ENCODE data around the gene PI16.

The PI16 gene

GRCh38 chr6:36970892-36971842 is 16.6 kb downstream of the PI16 start:
- TF ChIP-seq CEBPB (IDR thresholded peaks at IDR 0.05): no peak
- TF ChIP-seq YY1 (IDR thresholded peaks at IDR 0.05; ENCODE audit: low read depth): no peak
- TF ChIP-seq, protein P1, sequence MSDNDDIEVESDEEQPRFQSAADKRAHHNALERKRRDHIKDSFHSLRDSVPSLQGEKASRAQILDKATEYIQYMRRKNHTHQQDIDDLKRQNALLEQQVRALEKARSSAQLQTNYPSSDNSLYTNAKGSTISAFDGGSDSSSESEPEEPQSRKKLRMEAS (IDR thresholded peaks at IDR 0.05): no peak
- TF ChIP-seq CREB1 (IDR thresholded peaks at IDR 0.05; ENCODE audit: low read depth): no peak
- TF ChIP-seq NFIC (IDR thresholded peaks at IDR 0.05): no peak
- TF ChIP-seq TEAD4 (IDR thresholded peaks at IDR 0.05): no peak
- no peak for TF ChIP-seq FOXM1 (IDR thresholded peaks at IDR 0.05; ENCODE audit: borderline replicate concordance, low read depth)
- no peak for TF ChIP-seq ZBTB7A (IDR thresholded peaks at IDR 0.05; ENCODE audit: low read depth)
- no peak for TF ChIP-seq TCF12 (IDR thresholded peaks at IDR 0.05; ENCODE audit: low read depth)
- TF ChIP-seq, protein P2, sequence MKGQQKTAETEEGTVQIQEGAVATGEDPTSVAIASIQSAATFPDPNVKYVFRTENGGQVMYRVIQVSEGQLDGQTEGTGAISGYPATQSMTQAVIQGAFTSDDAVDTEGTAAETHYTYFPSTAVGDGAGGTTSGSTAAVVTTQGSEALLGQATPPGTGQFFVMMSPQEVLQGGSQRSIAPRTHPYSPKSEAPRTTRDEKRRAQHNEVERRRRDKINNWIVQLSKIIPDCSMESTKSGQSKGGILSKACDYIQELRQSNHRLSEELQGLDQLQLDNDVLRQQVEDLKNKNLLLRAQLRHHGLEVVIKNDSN (IDR thresholded peaks at IDR 0.05): no peak
- TF ChIP-seq RAD21 (IDR thresholded peaks at IDR 0.05; ENCODE audit: low read depth): no peak
- no peak for TF ChIP-seq TAF1 (IDR thresholded peaks at IDR 0.05; ENCODE audit: low read depth)
- no peak for TF ChIP-seq EP300 (IDR thresholded peaks at IDR 0.05; ENCODE audit: borderline replicate concordance)
- no peak for TF ChIP-seq REST (IDR thresholded peaks at IDR 0.05; ENCODE audit: low read depth)
- no peak for TF ChIP-seq EGR1 (IDR thresholded peaks at IDR 0.05)

DNA sequence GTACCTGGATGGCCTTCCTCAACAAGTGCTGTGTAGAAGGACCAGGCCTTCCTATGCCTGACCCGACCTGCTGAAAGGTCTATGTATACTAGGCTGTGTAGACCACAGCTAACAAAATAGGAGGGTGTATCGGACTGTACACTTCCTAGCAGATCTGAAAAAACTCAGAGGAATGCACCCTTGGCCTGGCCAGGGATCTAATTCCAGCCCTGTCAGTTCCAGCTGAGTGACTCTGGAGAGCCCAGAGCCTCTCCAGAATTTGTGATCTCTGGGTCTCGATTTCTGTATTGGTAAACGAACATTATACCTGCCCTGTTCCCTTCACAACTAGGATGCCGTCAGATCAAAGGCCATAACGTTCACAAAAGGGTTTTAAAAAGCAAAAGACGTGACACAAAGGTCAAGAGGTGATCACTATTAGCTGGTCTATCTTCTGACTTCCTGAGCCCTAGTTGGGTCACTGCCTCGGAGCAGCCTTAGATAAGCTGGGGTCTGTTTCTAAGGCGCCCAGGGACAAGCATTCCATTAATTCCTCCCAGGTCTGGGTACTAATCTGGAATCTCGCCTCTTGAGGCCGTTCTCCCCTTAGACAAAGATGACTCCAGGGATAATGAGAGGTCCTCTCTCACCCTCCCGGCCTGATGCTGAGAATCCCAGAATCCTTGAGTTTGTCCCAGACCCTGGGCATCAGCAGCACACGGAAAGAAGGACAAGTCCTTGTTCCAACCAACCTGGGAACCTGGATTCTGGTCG is 17.6 kb downstream of the PI16 start:
- TF ChIP-seq NFIC (IDR thresholded peaks at IDR 0.05) (no peak), CREB1 (IDR thresholded peaks at IDR 0.05; ENCODE audit: low read depth) (no peak), EGR1 (IDR thresholded peaks at IDR 0.05) (no peak), FOXM1 (IDR thresholded peaks at IDR 0.05; ENCODE audit: borderline replicate concordance, low read depth) (no peak), REST (IDR thresholded peaks at IDR 0.05; ENCODE audit: low read depth) (no peak), TCF12 (IDR thresholded peaks at IDR 0.05; ENCODE audit: low read depth) (no peak), TEAD4 (IDR thresholded peaks at IDR 0.05) (no peak), TAF1 (IDR thresholded peaks at IDR 0.05; ENCODE audit: low read depth) (no peak), ZBTB7A (IDR thresholded peaks at IDR 0.05; ENCODE audit: low read depth) (no peak), EP300 (IDR thresholded peaks at IDR 0.05; ENCODE audit: borderline replicate concordance) (no peak), RAD21 (IDR thresholded peaks at IDR 0.05; ENCODE audit: low read depth) (no peak)
- TF ChIP-seq, protein P2 (IDR thresholded peaks at IDR 0.05): no peak

- TF ChIP-seq ZBTB7A (IDR thresholded peaks at IDR 0.05; ENCODE audit: low read depth) (no peak), CREB1 (IDR thresholded peaks at IDR 0.05; ENCODE audit: low read depth) (no peak), REST (IDR thresholded peaks at IDR 0.05; ENCODE audit: low read depth) (no peak), TAF1 (IDR thresholded peaks at IDR 0.05; ENCODE audit: low read depth) (no peak), FOXM1 (IDR thresholded peaks at IDR 0.05; ENCODE audit: borderline replicate concordance, low read depth) (no peak), RAD21 (IDR thresholded peaks at IDR 0.05; ENCODE audit: low read depth) (no peak), TEAD4 (IDR thresholded peaks at IDR 0.05) (no peak), CEBPB (IDR thresholded peaks at IDR 0.05) (no peak), YY1 (IDR thresholded peaks at IDR 0.05; ENCODE audit: low read depth) (no peak), EP300 (IDR thresholded peaks at IDR 0.05; ENCODE audit: borderline replicate concordance) (no peak), EGR1 (IDR thresholded peaks at IDR 0.05) (no peak), NFIC (IDR thresholded peaks at IDR 0.05) (no peak), TCF12 (IDR thresholded peaks at IDR 0.05; ENCODE audit: low read depth) (no peak)
- TF ChIP-seq, protein P1 (IDR thresholded peaks at IDR 0.05): no peak
- TF ChIP-seq, protein P2 (IDR thresholded peaks at IDR 0.05): no peak
Observed at GRCh38 chr6:36973190-36973589, 18.7 kb downstream of the PI16 start.
